Activated CD8-positive, alpha-beta memory T cell treated with anti-CD3 and anti-CD28 coated beads for 4 hours (primary cell): ENCODE results near the gene CASD1.

ENCODE experiments used
- DNase-seq, 2 donors: peaks; one replicate each; pipeline ENCODE4 v3.0.0-alpha.2; 2020; ENCODE audit warnings: low read depth in 2 of 2

CASD1 gene

GRCh38 chr7:94579470-94579869 is 69.9 kb downstream of the CASD1 start:
- no peak for DNase-seq

GRCh38 chr7:94580601-94581000 is 71.0 kb downstream of the CASD1 start:
- no peak for DNase-seq

GRCh38 chr7:94584113-94584512 is 74.5 kb downstream of the CASD1 start:
- DNase-seq: no peak

DNA sequence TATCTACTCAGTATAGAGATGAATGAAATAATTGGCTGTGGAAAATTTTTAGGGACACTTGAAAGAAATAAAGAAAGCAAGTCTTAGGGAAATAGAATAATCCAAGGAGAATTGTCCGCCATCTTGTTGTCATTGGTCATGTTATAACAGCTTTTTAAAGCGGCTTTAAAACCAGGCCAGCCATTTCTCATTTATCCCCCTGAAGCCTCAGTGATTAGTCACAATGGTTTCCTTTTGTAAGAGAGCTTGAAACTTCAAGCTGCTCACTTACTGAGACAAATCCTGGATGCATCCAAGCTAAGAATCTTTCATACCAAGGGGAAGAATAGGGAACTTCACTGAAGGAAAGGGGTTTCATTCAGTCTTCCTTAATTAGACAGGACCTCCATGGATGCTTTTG is 78.5 kb downstream of the CASD1 start:
- no peak for DNase-seq

DNA sequence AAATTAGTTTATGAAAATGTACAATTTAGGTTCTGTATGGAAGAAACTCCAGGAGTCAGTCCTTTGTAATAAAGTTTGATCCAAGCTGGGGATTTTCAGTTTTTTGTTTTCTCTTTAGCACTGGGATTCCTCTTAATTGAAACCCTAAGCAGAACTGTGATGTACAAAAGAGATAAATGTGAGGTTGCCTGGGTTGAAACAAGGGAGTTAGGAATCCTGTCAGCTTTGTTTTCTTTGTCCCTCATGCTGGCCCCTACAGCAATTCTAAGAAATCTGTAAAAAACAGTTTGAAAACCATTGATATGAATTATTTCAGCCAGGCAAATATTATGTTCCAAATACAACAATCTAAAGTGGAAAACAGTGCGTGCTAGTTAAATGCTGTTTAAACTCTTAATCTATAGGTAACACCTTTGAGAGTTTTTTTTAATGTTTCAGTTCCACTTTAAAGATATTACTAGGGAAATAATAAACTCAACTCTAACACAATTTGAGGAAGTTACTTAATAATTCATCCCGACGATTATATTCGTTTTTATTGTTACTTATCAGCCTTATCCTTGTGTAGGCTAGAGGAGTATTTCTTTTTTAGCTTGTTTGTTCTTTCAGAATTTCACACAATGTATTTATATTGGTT is 81.0 kb downstream of the CASD1 start:
- no peak for DNase-seq

DNA sequence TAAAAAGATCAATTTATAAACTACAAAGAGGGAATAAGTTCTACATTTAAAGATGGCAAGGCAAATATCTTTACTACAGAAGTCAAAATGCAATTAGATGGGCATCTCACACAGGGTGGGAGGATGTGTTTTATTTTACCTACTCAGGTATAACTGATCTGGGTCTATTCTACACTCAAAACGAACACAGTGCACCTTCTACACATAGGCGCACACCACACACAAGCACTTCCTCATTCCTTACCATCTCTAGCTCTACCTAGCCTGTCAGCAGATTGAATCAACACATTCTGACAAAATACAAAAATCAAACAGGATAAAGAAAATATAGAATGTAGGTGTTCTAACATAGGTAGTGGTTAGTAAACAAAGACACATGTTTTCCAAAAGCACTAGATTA is 81.6 kb downstream of the CASD1 start:
- no peak for DNase-seq

DNA sequence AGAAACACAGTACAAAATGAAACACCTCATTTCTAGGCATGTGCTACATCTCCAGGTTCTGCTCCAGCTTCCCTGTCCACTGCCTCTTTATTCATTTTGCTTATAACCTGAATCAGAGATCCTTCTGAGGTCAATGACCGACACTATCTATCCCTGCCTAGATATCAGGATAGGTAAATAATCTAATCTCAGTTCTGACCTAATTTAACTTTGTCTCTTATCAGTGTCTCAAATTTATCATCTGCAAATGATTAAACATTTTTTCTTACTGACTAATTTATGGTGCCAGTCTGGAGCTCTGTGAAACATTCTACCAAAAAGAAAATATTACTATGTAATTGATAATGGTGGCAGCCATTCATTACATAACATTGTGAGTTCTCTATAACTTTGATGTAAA is 85.3 kb downstream of the CASD1 start:
- no peak for DNase-seq

- DNase-seq: no peak
These were observed 86.1 kb downstream of the CASD1 start for GRCh38 chr7:94595717-94596116.

- no peak for DNase-seq
These were observed 90.7 kb downstream of the CASD1 start for GRCh38 chr7:94600267-94600666.

DNA sequence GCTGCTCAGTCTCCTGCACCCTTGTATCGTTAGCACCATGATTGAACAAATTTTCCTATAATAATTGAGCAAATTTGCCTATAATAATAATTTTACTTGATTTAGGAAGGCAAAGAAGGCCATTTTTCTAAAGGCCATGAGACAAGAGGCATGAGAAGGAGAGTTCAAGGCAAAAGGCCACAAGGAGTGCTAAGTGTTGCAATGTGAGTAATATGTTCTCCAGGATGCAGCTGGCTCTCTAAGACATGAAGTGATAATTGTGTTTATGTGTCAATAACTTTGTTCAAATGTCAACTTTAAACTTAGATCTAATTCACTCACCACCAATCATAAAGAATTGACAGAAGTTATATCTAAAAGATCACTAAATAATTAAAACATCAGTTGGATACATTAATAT is 92.6 kb downstream of the CASD1 start:
- DNase-seq: no peak

DNA sequence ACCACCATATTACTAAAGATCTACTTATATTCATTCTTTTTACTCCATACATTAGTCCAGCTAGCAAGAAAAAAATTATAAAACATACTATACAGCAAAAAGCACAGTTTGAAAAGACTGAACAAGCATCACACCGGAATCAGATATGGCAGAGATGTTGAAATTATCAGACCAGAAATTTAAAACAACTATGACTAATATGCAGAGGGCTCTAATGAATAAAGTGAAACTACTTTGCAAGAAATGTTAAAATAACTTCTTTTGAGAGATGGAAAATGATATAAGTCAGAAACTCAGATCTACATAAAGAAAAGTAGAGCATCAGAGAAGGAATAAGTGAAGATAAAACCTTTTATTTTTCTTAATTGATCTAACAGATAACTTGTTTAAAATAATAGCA is 95.4 kb downstream of the CASD1 start:
- DNase-seq: no peak
